Stimulated activated naive CD8-positive, alpha-beta T cell treated with anti-CD3 and anti-CD28 coated beads, Interleukin-15, Interleukin-2, amounts not matched to agents 100 ng/mL and 50 ng/mL, for 24 hours (primary cell): ENCODE data around the gene VMP1.
"Not testable (repeated sequence)": the region's sequence is repeated elsewhere in the genome, so short reads cannot be mapped to it uniquely, and the experiment has no call there.

Experiments
- H3K27ac Mint-ChIP-seq: one replicate; pipeline ENCODE4 v1.8.0; 2021; ENCODE audit warnings: mild to moderate bottlenecking, mixed read lengths
- H3K27me3 Mint-ChIP-seq: one replicate; pipeline ENCODE4 v1.8.0; 2021; ENCODE audit warnings: mixed read lengths
- H3K36me3 Mint-ChIP-seq: one replicate; pipeline ENCODE4 v1.8.0; 2021; ENCODE audit warnings: low read depth, mixed read lengths
- H3K4me1 Mint-ChIP-seq: one replicate; pipeline ENCODE4 v1.8.0; 2021; ENCODE audit warnings: low read depth, mixed read lengths
- H3K4me3 Mint-ChIP-seq: one replicate; pipeline ENCODE4 v1.8.0; 2021; ENCODE audit warnings: mild to moderate bottlenecking, mixed read lengths
- H3K9me3 Mint-ChIP-seq: one replicate; pipeline ENCODE4 v1.8.0; 2021; ENCODE audit warnings: mixed read lengths

Gene VMP1

DNA sequence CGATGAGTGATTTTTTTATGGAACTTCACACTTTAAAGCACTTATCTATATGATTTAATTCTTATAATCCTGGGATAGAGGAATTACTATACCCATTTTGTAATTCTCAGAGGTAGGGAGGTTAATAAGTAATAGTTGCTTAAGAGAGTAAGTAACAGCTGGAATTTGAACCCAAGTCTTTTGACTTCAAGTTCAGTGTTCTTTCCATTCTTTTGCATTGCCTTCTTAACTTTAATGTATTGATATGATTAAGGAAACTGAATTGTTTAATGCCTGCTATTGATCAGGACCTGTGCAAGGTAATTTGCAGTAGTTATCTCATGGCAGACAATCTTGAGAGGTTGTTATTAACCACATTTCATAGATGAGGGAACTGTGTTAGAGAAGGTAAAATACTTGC lies 106.8 kb downstream of the VMP1 start:
- no peak overlapping the region for H3K4me3 Mint-ChIP-seq
- H3K27me3 Mint-ChIP-seq, result no peaks in the 10 kb centered on the region
- H3K4me1 Mint-ChIP-seq, result peaks cover 25% of the 10 kb centered on the region
- H3K9me3 Mint-ChIP-seq, result no peaks in the 10 kb centered on the region
- peaks cover 46% of the 10 kb centered on the region for H3K36me3 Mint-ChIP-seq
- no peak overlapping the region for H3K27ac Mint-ChIP-seq

DNA sequence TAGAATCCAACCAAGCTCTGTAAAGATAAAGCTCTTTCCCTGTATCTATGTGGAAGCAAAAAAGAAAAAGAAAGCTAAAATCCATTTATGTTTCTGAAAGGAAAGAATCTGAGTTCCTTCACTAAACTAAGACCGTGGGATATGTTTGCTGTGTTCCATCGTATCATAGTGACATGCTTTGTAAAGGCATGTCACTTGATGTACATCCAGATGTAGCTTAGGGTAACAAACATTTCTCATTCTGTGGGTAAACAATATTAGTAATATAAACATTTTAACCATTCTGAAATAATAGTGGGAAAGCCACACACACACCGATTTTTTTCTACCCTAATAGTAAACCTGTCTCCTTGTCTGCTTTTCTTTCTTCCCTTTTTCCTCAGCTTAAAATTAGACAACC lies 107.2 kb downstream of the VMP1 start:
- Mint-ChIP-seq H3K9me3 (no peaks in the 10 kb centered on the region), H3K36me3 (peaks cover 46% of the 10 kb centered on the region), H3K27ac (no peak overlapping the region), H3K4me3 (no peak overlapping the region), H3K4me1 (peaks cover 25% of the 10 kb centered on the region), H3K27me3 (no peaks in the 10 kb centered on the region)

DNA sequence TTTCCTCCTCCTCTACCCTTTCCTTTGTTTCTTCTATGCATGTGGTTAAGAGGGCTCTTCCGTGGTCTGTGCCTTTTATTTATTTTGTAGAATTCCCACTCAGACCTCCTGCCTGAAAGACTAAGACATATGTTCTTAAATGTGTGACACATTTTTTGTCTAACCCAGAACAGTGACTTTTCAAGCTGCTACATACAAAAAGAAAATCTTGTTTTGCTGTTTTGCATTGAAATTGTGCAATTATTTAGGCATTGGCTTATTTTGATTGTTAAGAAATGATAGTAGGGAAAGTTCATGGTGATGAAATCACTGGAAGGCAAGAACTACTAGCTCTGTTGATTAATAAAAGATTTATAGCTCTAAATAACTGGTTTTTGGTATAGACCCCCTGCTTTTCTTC lies 108.5 kb downstream of the VMP1 start:
- Mint-ChIP-seq H3K4me3 (no peak overlapping the region), H3K36me3 (peaks cover 52% of the 10 kb centered on the region), H3K4me1 (peaks cover 33% of the 10 kb centered on the region), H3K27ac (peak overlapping the region; percentile 52), H3K9me3 (no peaks in the 10 kb centered on the region), H3K27me3 (no peaks in the 10 kb centered on the region)

DNA sequence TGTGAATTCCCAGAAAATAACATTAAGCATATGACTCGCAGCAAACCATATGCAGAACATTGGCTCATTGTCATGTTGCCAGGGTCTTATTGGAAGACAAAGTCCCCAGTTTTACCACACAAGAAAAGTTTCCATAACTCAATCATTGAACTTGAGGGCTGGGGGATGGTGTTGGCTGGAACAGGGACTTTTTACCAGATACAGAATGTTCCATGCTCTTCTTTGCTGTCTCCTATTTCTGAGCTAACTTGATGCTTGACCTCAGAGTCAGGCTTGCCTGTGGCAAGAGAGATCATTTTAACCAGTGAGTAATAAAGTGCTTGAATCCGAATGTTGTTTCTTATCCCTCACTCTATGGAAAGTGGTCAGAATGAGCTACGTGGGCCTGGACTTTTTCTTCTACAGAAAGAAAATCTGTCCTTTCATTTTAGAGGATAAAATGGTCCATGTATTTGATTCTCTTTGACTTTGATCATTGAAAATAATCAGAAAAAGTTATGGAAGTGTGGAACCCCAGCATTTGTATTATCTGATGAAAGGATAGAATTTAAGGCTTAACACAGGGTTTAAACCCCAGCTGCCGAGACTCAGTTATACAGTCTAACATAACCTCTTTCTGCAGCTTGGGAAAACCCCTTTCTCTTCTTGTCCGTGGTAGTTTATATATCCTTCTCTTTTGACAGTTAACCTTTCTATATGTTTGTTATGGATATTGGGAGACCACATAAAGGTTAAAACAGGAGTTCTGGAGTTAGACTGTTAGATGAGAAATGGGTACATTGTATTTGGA lies 118.3 kb downstream of the VMP1 start:
- Mint-ChIP-seq H3K27me3 (no peaks in the 10 kb centered on the region), H3K9me3 (no peaks in the 10 kb centered on the region), H3K4me1 (peaks cover 78% of the 10 kb centered on the region), H3K36me3 (peaks cover 40% of the 10 kb centered on the region), H3K27ac (peak overlapping the region; percentile 99), H3K4me3 (peak overlapping the region; percentile 84)

DNA sequence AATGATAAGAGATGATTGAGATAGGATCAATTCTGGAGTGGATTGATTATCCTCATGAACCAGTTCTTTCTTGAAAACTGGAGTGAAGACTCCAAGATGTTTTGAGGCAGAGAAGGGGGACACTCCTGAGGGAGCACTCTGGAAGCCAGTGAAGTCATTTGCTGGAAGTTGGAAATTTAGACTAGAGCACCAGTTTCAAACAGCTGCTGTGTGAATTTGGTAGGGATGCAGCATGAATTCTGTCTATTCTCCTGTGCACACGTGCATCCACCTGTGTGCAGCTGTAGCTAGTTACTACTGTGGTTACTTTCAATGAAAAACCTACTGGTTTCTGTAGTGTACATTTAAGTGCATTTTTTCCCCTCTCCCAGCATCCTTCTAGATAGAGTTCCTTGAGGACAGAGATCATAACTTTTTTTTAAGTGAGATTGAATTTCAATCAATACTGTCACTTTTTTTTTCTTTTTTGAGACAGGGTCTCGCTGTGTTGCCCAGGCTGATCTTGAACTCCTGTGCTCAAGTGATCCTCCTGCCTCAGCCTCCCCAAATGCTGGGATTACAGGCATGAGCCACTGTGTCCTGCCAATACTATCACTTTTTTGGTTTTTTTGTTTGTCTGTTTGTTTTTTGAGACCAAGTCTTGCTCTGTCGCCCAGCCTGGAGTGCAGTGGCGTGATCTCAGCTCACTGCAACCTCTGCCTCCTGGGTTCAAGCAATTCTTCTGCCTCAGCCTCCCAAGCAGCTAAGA lies 119.4 kb downstream of the VMP1 start:
- peaks cover 47% of the 10 kb centered on the region for H3K36me3 Mint-ChIP-seq
- peak overlapping the region; percentile 99 for H3K27ac Mint-ChIP-seq
- peak overlapping the region; percentile 84 for H3K4me3 Mint-ChIP-seq

DNA sequence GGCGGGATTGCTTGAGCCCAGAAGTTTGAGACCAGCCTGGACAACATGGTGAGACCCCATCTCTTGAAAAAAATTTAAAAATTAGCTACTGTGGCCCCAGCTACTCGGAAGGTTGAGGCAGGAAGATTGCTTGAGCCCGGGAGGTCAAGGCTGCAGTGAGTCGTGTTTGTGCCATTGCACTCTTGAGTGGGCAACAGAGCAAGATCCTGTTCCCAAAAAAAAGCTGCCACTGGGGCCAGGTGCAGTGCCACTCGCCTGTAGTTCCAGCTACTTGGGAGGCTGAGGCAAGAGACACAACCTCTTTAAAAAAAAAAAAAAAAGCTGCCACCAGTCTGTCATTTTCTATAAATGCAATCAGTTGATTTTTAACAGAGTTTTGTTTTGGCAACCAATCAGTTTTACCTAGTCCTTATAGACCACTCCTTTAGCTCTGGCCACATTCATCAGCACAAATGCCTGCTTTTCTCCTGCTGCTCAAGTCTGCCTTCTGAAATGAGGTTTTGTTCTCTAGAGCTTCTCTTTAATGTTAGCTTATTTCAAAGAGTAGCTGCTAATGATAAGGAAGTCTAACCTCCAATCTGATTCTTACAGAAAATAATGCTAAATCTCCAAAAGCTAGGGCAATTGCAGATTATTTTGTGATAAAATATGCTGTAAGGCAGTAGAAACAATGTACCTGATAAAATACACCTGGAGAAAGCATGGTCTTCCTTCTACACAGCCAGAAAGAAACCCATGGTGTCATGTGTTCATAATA lies 120.4 kb downstream of the VMP1 start:
- Mint-ChIP-seq H3K9me3 (no peaks in the 10 kb centered on the region), H3K4me1 (peaks cover 94% of the 10 kb centered on the region), H3K27ac (peak overlapping the region; percentile 99), H3K4me3 (peak overlapping the region; percentile 84), H3K36me3 (peaks cover 42% of the 10 kb centered on the region), H3K27me3 (no peaks in the 10 kb centered on the region)

More for the DNA sequence above, 119.4 kb downstream of the VMP1 start:
- no peaks in the 10 kb centered on the region for H3K9me3 Mint-ChIP-seq
- peaks cover 88% of the 10 kb centered on the region for H3K4me1 Mint-ChIP-seq
- no peaks in the 10 kb centered on the region for H3K27me3 Mint-ChIP-seq

DNA sequence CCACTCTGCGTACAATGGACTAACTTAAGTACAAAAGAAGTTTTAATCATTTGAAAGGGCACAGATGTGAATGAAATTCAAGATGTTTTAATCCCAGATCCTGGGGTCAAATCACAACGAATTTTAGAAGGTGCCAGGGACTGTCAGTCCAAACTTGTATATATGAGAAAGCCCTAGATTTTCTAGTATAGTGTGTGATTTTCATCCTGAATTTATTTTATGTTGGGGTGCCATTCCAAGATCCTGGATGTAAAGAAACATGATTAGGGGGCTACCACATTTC lies 121.0 kb downstream of the VMP1 start:
- peak overlapping the region; percentile 84 for H3K4me3 Mint-ChIP-seq
- H3K9me3 Mint-ChIP-seq, result no peaks in the 10 kb centered on the region
- H3K27me3 Mint-ChIP-seq, result no peaks in the 10 kb centered on the region
- H3K27ac Mint-ChIP-seq, result peak overlapping the region; percentile 99
- peaks cover 97% of the 10 kb centered on the region for H3K4me1 Mint-ChIP-seq
- peaks cover 40% of the 10 kb centered on the region for H3K36me3 Mint-ChIP-seq

DNA sequence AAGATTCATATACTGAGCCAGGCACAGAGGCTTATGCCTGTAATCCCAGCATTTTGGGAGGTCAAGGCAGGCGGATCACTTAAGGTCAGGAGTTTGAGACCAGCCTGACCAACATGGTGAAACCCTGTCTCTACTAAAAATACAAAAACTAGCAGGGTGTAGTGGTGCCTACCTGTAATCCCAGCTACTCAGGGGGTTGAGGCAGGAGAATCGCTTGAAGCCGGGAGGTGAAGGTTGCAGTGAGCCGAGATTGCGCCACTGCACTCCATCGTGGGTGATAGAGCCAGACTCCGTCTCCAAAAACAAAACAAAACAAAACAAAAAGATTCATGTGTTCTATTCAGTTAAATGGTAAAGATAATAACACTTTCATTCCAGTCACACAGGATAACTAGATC lies 121.4 kb downstream of the VMP1 start:
- Mint-ChIP-seq H3K4me3 (peak overlapping the region; percentile 84), H3K4me1 (peaks cover 97% of the 10 kb centered on the region), H3K27ac (peak overlapping the region; percentile 99), H3K36me3 (peaks cover 40% of the 10 kb centered on the region)
- H3K9me3 Mint-ChIP-seq, H3K27me3 Mint-ChIP-seq: not testable (repeated sequence)

DNA sequence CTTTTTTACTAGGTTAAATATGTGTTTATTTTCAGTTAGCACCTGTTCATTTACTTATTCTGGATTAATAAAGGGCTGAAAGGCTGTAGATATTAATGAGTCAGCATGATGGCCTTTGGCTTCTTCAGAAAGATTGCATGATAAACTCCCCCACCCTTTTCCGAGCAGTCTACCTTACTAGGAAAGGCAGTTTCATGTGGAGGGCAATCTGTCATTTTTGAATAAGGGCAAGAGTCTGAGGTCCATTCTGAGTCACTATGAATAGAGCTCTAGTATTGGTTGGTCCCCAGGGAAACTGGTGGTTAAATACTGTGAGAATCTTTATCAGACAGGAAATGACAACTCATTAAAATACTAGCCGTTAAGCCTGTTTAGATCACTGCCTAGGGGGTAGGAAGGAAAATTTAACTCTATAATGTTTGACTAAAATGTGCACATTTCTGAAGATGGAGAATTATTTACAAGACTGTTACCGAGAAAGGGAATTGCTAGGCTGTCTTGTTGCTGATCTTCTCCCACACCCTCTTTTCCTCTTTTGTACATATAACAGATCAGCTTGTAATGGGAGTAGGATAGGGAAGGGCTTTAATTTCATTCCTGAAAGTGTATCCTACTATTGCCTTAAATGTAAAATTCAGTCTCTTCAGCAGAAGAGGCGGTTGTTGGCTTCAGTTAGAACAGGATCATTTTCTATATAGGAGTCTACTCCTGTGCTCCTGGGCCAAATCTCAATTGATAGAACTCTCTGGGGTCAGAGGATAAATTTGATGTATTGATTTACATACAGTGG lies 122.0 kb downstream of the VMP1 start:
- peaks cover 95% of the 10 kb centered on the region for H3K4me1 Mint-ChIP-seq
- peak overlapping the region; percentile 99 for H3K27ac Mint-ChIP-seq
- peak overlapping the region; percentile 84 for H3K4me3 Mint-ChIP-seq
- no peaks in the 10 kb centered on the region for H3K9me3 Mint-ChIP-seq
- H3K27me3 Mint-ChIP-seq, result no peaks in the 10 kb centered on the region
- H3K36me3 Mint-ChIP-seq, result peaks cover 37% of the 10 kb centered on the region

DNA sequence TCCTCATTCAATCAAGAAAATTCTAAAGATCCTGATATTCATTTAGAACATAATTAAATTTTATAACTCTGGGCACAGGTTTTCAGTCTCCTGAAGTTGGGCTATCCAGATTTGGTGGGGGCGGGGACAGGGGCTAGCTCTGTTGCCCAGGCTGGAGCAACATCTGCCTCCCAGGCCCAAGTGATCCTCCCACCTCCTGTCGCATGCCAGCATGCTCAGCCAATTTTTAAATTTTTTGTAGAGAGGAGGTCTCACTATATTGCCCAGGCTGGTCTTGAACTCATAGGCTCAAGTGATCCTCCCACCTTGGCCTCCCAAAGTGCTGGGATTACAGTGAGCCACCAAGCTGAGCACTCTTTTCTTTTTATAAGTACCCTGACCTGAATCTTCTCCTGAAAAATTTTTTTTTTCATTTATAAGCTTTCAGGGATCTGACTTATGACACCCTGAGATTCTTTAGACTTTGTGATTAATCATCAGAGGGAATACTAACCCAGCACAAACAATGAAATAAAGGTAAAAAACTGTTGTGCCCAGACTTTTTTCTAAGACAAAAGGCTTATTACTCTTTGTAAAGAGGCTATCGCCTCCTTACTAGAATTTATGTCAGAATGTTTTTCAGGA lies 122.7 kb downstream of the VMP1 start:
- Mint-ChIP-seq H3K27me3 (no peaks in the 10 kb centered on the region), H3K36me3 (peaks cover 37% of the 10 kb centered on the region), H3K4me1 (peaks cover 90% of the 10 kb centered on the region), H3K27ac (peak overlapping the region; percentile 99), H3K9me3 (no peaks in the 10 kb centered on the region), H3K4me3 (peak overlapping the region; percentile 84)

DNA sequence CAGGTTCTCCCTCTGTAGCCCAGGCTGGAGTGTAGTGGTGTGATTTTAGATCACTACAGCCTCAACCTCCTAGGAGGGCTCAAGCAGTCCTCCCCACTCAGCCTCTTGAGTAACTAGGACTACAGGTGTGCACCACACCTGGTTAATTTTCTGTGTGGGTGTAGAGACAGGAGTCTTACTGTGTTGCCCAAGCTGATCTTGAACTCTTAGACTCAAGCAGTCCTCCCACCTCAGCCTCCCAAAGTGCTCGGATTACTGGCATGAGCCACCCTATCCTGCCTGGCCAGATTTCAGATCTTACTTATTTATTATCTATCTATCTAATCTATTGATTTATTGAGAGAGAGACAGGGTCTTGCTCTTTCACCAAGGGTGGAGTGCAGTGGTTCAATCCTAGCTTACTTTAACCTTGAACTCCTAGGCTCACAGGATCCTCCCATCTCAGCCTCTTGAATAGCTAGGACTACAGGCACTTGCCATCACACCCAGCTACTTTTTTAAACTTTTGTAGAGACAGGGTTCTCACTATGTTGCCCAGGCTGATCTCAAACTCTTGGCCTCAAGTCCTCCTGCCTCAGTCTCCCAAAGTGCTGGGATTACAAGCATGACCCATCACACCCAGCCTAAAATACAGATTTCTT lies 123.5 kb downstream of the VMP1 start:
- H3K27me3 Mint-ChIP-seq, result no peaks in the 10 kb centered on the region
- peak overlapping the region; percentile 99 for H3K27ac Mint-ChIP-seq
- no peaks in the 10 kb centered on the region for H3K9me3 Mint-ChIP-seq
- H3K4me3 Mint-ChIP-seq, result peak overlapping the region; percentile 84
- H3K4me1 Mint-ChIP-seq, result peaks cover 87% of the 10 kb centered on the region
- H3K36me3 Mint-ChIP-seq, result peaks cover 34% of the 10 kb centered on the region

DNA sequence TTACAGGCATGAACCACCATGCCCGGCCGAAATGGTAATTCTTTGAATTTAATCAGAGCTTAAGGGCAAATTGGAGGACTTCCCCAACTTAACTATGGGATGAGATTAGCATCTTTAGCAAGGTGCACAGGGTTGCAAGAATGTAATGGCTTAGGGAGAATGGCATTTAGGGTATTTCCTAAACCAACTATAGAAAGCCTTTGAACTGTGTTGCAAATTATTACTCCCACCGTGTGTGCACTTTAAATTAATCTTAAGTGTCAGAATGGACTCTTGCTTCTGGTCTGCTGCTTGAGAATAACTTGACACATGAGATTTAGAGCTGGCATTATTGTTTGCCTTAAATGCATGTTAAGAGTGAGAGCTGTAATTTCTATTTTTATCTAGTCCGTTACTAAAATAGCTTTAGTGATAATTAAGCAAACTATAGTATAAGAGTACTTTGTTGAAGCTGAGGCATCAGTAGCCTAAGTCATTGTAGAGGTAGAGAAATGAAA lies 125.5 kb downstream of the VMP1 start:
- H3K27ac Mint-ChIP-seq, result peak overlapping the region; percentile 99
- H3K4me3 Mint-ChIP-seq, result peak overlapping the region; percentile 38

DNA sequence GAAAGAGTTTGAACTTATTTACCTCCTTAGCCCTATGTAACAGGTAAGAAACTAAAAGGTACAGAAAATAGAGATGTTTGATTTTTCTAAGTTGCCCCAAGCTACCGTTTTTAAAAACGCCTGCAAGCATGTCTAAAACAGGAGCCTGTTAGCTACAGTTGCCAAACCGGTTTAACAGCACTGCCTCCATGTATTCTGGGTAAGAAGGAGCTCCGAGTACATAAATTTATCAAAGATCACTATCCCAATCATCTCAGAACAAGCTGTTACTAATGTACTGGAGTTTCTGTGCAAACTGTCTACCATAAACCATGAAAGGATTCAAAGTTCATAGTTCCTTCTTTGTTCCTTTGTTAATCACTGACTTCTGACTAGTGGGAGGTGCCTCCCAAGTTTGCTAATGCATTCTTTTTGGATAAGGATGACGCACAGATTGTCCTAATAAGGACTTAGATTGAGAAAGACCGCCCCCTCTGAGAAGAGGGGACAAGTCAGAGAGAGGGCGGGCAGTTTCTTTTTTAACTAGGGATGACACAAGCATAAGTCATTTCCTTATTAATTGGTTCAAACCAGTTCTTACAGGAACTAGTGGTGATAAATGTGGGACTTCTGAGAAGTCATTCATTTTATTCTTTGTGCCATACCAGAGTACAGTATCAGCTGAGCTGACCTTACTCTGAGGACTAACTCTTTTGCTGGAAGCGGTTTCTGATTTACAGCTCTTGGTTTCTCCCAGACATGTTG lies 130.0 kb downstream of the VMP1 start:
- Mint-ChIP-seq H3K9me3 (no peaks in the 10 kb centered on the region), H3K27ac (peak overlapping the region; percentile 100), H3K4me3 (peak overlapping the region; percentile 98), H3K4me1 (peaks cover 84% of the 10 kb centered on the region), H3K36me3 (peaks cover 54% of the 10 kb centered on the region), H3K27me3 (no peaks in the 10 kb centered on the region)

More for the DNA sequence above, 125.5 kb downstream of the VMP1 start:
- peaks cover 23% of the 10 kb centered on the region for H3K36me3 Mint-ChIP-seq
- no peaks in the 10 kb centered on the region for H3K27me3 Mint-ChIP-seq
- no peaks in the 10 kb centered on the region for H3K9me3 Mint-ChIP-seq
- H3K4me1 Mint-ChIP-seq, result peaks cover 87% of the 10 kb centered on the region
